ENCODE results near the gene HOXD11. TPM values are rescaled to one million over a fixed set of nuclear protein-coding genes. Genes with fewer than 3 reads are reported as not detected.

The HOXD11 gene
- total and polyA plus RNA-seq, 2 of the 4 experiments (the other 2 are of a cell fraction) = not detected

DNA sequence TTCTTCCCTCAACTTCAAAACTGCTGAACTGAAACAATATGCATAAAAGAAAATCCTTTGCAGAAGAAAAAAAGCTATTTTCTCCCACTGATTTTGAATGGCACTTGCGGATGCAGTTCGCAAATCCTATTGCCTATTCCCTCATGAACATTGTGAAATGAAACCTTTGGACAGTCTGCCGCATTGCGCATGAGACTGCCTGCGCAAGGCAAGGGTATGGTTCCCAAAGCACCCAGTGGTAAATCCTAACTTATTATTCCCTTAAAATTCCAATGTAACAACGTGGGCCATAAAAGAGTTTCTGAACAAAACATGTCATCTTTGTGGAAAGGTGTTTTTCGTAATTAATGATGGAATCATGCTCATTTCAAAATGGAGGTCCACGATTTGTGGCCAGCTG is 30.8 kb downstream of the HOXD11 start:
- POLR2A ChIA-PET (ENCODE audit: unreplicated experiment) = no interaction called here
- no peak for DNase-seq
- Histone ChIP-seq H2AFZ (replicated peaks; ENCODE audit: low read length, poor library complexity) (no peak overlapping the region), H2BK15ac (ENCODE audit: low read depth, low read length) (no peak overlapping the region), H3K4me3 (ENCODE audit: insufficient read depth, low read depth, low read length) (no peak overlapping the region), H3K4me2 (ENCODE audit: low read depth, low read length) (no peak overlapping the region), H3K4ac (ENCODE audit: low read depth, low read length) (no peak overlapping the region), H3K9me3 (ENCODE audit: control insufficient read depth, insufficient read depth, low read length) (peaks cover 3% of the 10 kb centered on the region), H3K56ac (ENCODE audit: extremely low read depth, insufficient read depth, low read length) (no peak overlapping the region), H4K20me1 (ENCODE audit: insufficient read depth, low read length) (no peaks in the 10 kb centered on the region), H4K8ac (ENCODE audit: low read depth in 2 of 2, low read length in 2 of 2) (no peak overlapping the region), H2AK5ac (ENCODE audit: low read depth, low read length) (no peak overlapping the region), H4K91ac (ENCODE audit: insufficient read depth, low read depth, low read length) (no peak overlapping the region), H2BK5ac (ENCODE audit: low read depth, low read length, poor library complexity, severe bottlenecking) (no peak overlapping the region), H3K79me1 (ENCODE audit: low read depth in 1 of 2, low read length in 2 of 2) (no peaks in the 10 kb centered on the region), H3K4me1 (ENCODE audit: control insufficient read depth, insufficient read depth, low read length) (no peaks in the 10 kb centered on the region), H3K9me1 (ENCODE audit: insufficient read depth, low read length) (no peaks in the 10 kb centered on the region), H2BK120ac (ENCODE audit: low read depth, low read length) (no peak overlapping the region), H3K14ac (replicated peaks; ENCODE audit: low read depth, low read length) (no peak overlapping the region), H3K9ac (ENCODE audit: low read depth, low read length) (no peak overlapping the region), H2BK20ac (ENCODE audit: low read depth, low read length) (no peak overlapping the region), H3K27me3 (ENCODE audit: control insufficient read depth, insufficient read depth, low read length) (peaks cover 85% of the 10 kb centered on the region), H3K36me3 (ENCODE audit: control insufficient read depth, insufficient read depth, low read length) (no peaks in the 10 kb centered on the region), H4K5ac (ENCODE audit: low read depth, low read length) (no peak overlapping the region), H3K18ac (ENCODE audit: low read depth, low read length) (no peak overlapping the region), H3K23ac (ENCODE audit: low read depth, low read length) (no peak overlapping the region), H3K27ac (ENCODE audit: insufficient read depth, low read length) (no peak overlapping the region), H2AK9ac (replicated peaks; ENCODE audit: low read depth, low read length, poor library complexity) (no peak overlapping the region)
- in situ Hi-C loops (cut with MboI; ENCODE audit: low sequenced_read_pairs) (no loop called here), dilution Hi-C loops (cut with HindIII; ENCODE audit: low sequenced_read_pairs, unreplicated experiment) (no loop called here), intact Hi-C loops (cut with micrococcal nuclease) (no loop called here)
- CTCF ChIA-PET = interaction anchor here (0.7 to 1.0 kb wide), 2 partner anchors 11 to 514 kb away, joined by 3 to 4 read pairs; no protein-coding TSS in a partner anchor
- BruUV-seq (replicated peaks) = no TSS peak
- no peak for ATAC-seq (ENCODE audit: low read depth)
- no peak for TF ChIP-seq NFE2L2 (IDR thresholded peaks at IDR 0.05; ENCODE audit: low read depth, low read length)
- TF ChIP-seq RCOR1 (IDR thresholded peaks at IDR 0.05; ENCODE audit: insufficient replicate concordance, low read length) = no peak
- WGBS, 2 experiments (ENCODE audit: extremely low coverage in 2 of 2, insufficient read length in 1 of 2) = 11% methylated on average over 3 of the region's 8 CpGs; no CpG with 5 or more reads in 1 of the 2 experiments
